ENCODE results near the gene TMPRSS7.

GRCh38 chr3:112117841-112118571 is 83.5 kb downstream of the TMPRSS7 start:
- TF ChIP-seq CTCF (IDR thresholded peaks at IDR 0.05): no peak
- no peak for TF ChIP-seq POLR2A (IDR thresholded peaks at IDR 0.05)

All from uterus (tissue), 2 donors.